ENCODE data around the gene CHRNB2. TPM values are rescaled to one million over a fixed set of nuclear protein-coding genes. Genes with fewer than 3 reads are reported as not detected.
A peak's percentile ranks its signal among the peaks of the same experiment; 100 is the strongest.

The CHRNB2 gene
- total and polyA plus RNA-seq, 9 of the 15 experiments (the other 6 are each of a cell fraction or from before 2014, with no cell fraction given), result 0.01 TPM; not detected in 8

DNA sequence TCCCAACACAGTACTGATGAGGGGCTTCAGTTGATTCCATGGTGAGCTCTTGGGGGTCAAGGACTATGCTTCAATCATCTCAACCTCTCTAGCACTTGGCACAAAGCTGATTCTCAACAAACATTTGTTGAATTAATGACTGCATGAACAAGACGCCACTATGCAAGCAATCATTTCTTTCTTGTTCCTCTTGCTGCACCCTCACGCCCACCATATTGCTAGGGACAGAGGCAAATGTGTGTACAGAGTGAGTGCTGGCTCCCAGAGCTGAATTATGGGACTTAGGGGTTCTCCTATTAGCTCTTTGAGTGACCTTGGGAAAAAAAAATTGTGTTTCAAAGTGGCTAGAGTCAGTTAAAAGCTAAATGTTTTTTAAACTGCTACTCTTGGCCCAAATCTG is 38.0 kb downstream of the CHRNB2 start:
- H3K9me3 ChIP-seq (replicated peaks; ENCODE audit: control insufficient read depth, insufficient read depth, low read depth, low read length), result no peaks in the 10 kb centered on the region
- DNase-seq (ENCODE audit: extremely low read depth in 1 of 4, low spot score in 3 of 4), result no peak
- no peak overlapping the region for H2AFZ ChIP-seq (ENCODE audit: low read depth, low read length)
- no peaks in the 10 kb centered on the region for H3K27me3 ChIP-seq (ENCODE audit: control insufficient read depth in 2 of 2, insufficient read depth in 2 of 2, low read length in 2 of 2)
- H3K79me2 ChIP-seq (ENCODE audit: control insufficient read depth, insufficient read depth, low read length), result peaks cover 96% of the 10 kb centered on the region
- peaks cover 26% of the 10 kb centered on the region; the same call in 1 of the 2 replicates for H4K20me1 ChIP-seq (replicated peaks; ENCODE audit: control insufficient read depth, insufficient read depth, low read length)
- BruUV-seq (replicated peaks), result no TSS peak
- in situ Hi-C loops (cut with MboI), result no loop called here
- no peak for FAIRE-seq
- no peak overlapping the region for H3K9ac ChIP-seq (ENCODE audit: insufficient read depth in 1 of 2, low read depth in 2 of 2, low read length in 2 of 2)
- peaks cover 8 to 19% of the 10 kb centered on the region in 2 experiments for H3K4me1 ChIP-seq (replicated peaks in 1 of 2; ENCODE audit: control insufficient read depth in 2 of 2, insufficient read depth in 2 of 2, low read length in 2 of 2)
- WGBS (ENCODE audit: insufficient coverage, low coverage, missing lambda C conversion rate), result 96% methylated on average over 2 of the region's 2 CpGs
- no peak overlapping the region for H3K4me3 ChIP-seq
- CTCF ChIA-PET (ENCODE audit: low intra/inter-chr PET ratio), result no interaction called here
- POLR2A ChIA-PET, result interaction anchor here (0.6 to 2.1 kb wide), 8 partner anchors 11 to 407 kb away, joined by 3 to 9 read pairs (median 4); no protein-coding TSS in a partner anchor
- H3K36me3 ChIP-seq (ENCODE audit: control insufficient read depth, insufficient read depth, low read length), result peaks cover 44% of the 10 kb centered on the region; the same call in 2 of the 3 replicates
- no peak overlapping the region for H3K4me2 ChIP-seq (ENCODE audit: insufficient read depth, low read length)
- no peak for TF ChIP-seq ZSCAN29 (IDR thresholded peaks at IDR 0.05)
- TF ChIP-seq, protein P1, sequence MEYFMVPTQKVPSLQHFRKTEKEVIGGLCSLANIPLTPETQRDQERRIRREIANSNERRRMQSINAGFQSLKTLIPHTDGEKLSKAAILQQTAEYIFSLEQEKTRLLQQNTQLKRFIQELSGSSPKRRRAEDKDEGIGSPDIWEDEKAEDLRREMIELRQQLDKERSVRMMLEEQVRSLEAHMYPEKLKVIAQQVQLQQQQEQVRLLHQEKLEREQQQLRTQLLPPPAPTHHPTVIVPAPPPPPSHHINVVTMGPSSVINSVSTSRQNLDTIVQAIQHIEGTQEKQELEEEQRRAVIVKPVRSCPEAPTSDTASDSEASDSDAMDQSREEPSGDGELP (CRISPR knock-in tag; IDR thresholded peaks at IDR 0.05; ENCODE audit: borderline replicate concordance), result no peak
- H3K9me1 ChIP-seq (ENCODE audit: control insufficient read depth, insufficient read depth, low read length), result peaks cover 3% of the 10 kb centered on the region
- no peak for ATAC-seq
- H3K27ac ChIP-seq (ENCODE audit: extremely low read depth, low read depth, low read length), result no peak overlapping the region
- intact Hi-C loops (cut with micrococcal nuclease), result no loop called here

DNA sequence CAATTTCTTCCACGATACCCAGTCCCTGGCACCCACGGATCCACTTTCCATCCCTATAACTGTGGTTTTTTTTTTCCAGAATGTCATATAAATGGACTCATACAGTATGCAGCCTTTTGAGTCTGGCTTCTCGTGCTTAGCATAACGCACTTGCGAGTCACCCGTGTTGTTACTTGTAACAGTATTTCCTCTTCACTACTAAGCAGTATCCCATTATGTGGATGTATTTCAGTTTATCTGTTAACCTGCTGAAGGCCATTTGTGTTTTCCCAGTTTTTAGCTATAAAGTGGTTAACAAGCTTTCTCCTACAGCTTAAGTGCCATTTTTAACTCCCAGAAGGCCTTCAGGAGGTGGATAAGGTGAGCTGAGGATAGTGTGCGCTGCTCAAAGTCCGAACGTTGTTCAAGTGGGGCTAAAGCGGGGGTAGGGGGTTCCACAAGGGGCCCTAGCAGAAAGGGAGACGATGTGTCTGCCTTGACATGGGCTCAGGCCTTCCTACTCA is 39.6 kb downstream of the CHRNB2 start:
- TSS peak; percentile 61 for BruUV-seq (replicated peaks)
- WGBS (ENCODE audit: insufficient coverage, low coverage, missing lambda C conversion rate), result 21% methylated on average over 11 of the region's 11 CpGs
- Histone ChIP-seq H3K4me3 (peak overlapping the region; percentile 81), H3K27me3 (ENCODE audit: control insufficient read depth in 2 of 2, insufficient read depth in 2 of 2, low read length in 2 of 2) (no peaks in the 10 kb centered on the region), H3K9me3 (replicated peaks; ENCODE audit: control insufficient read depth, insufficient read depth, low read depth, low read length) (no peaks in the 10 kb centered on the region), H3K9me1 (ENCODE audit: control insufficient read depth, insufficient read depth, low read length) (peaks cover 3% of the 10 kb centered on the region), H3K9ac (ENCODE audit: insufficient read depth in 1 of 2, low read depth in 2 of 2, low read length in 2 of 2) (peak overlapping the region; percentile 85 to 98), H3K27ac (ENCODE audit: extremely low read depth, low read depth, low read length) (peak overlapping the region; percentile 91), H3K79me2 (ENCODE audit: control insufficient read depth, insufficient read depth, low read length) (peaks cover 84% of the 10 kb centered on the region), H3K4me1 (replicated peaks in 1 of 2; ENCODE audit: control insufficient read depth in 2 of 2, insufficient read depth in 2 of 2, low read length in 2 of 2) (peaks cover 8 to 26% of the 10 kb centered on the region in 2 experiments), H4K20me1 (replicated peaks; ENCODE audit: control insufficient read depth, insufficient read depth, low read length) (peaks cover 24% of the 10 kb centered on the region; the same call in 1 of the 2 replicates), H3K4me2 (ENCODE audit: insufficient read depth, low read length) (peak overlapping the region; percentile 99), H2AFZ (ENCODE audit: low read depth, low read length) (peak overlapping the region; percentile 87), H3K36me3 (ENCODE audit: control insufficient read depth, insufficient read depth, low read length) (peaks cover 28% of the 10 kb centered on the region; the same call in 2 of the 3 replicates)
- POLR2A ChIA-PET, result interaction anchor here (1.0 to 2.1 kb wide), 3 partner anchors 13 to 91 kb away, joined by 3 to 9 read pairs (median 5); no protein-coding TSS in a partner anchor
- peak in 1 of 4 experiments; percentile 20 for DNase-seq (ENCODE audit: extremely low read depth in 1 of 4, low spot score in 3 of 4)
- FAIRE-seq, result peak; percentile 59
- intact Hi-C loops (cut with micrococcal nuclease), result no loop called here
- CTCF ChIA-PET (ENCODE audit: low intra/inter-chr PET ratio), result no interaction called here
- TF ChIP-seq ZBTB7A (IDR thresholded peaks at IDR 0.05; ENCODE audit: borderline replicate concordance, control insufficient read depth, low read depth, low read length) (peak; percentile 64; the same call in 1 of the 2 replicates), FOXK1 (CRISPR knock-in tag; IDR thresholded peaks at IDR 0.05; ENCODE audit: borderline replicate concordance) (0 out of 2 replicates have a peak, but pooled peaks have one; percentile 21), BCOR (IDR thresholded peaks at IDR 0.05) (0 out of 2 replicates have a peak, but pooled peaks have one; percentile 12), ADNP (tag; IDR thresholded peaks at IDR 0.05) (peak; percentile 14; the same call in 1 of the 2 replicates), NFATC3 (IDR thresholded peaks at IDR 0.05) (no peak), MCM7 (IDR thresholded peaks at IDR 0.05) (no peak), ZFP36 (IDR thresholded peaks at IDR 0.05; ENCODE audit: low read depth, low read length, partially characterized antibody) (peak; percentile 83), SMARCA5 (IDR thresholded peaks at IDR 0.05) (0 out of 2 replicates have a peak, but pooled peaks have one; percentile 34), ARNT (IDR thresholded peaks at IDR 0.05) (0 out of 4 replicates have a peak, but pooled peaks of 1 of the 2 experiments have one; percentile 10)
- TF ChIP-seq, protein P2, sequence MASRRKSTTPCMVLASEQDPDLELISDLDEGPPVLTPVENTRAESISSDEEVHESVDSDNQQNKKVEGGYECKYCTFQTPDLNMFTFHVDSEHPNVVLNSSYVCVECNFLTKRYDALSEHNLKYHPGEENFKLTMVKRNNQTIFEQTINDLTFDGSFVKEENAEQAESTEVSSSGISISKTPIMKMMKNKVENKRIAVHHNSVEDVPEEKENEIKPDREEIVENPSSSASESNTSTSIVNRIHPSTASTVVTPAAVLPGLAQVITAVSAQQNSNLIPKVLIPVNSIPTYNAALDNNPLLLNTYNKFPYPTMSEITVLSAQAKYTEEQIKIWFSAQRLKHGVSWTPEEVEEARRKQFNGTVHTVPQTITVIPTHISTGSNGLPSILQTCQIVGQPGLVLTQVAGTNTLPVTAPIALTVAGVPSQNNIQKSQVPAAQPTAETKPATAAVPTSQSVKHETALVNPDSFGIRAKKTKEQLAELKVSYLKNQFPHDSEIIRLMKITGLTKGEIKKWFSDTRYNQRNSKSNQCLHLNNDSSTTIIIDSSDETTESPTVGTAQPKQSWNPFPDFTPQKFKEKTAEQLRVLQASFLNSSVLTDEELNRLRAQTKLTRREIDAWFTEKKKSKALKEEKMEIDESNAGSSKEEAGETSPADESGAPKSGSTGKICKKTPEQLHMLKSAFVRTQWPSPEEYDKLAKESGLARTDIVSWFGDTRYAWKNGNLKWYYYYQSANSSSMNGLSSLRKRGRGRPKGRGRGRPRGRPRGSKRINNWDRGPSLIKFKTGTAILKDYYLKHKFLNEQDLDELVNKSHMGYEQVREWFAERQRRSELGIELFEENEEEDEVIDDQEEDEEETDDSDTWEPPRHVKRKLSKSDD (conservative IDR thresholded peaks at IDR 0.05; ENCODE audit: low read length), result no peak
- in situ Hi-C loops (cut with MboI), result no loop called here
- peak; percentile 55 for ATAC-seq
